Spinal cord (tissue), 10 donors: ENCODE measurements around the gene TUBA1C. TPM values are rescaled to one million over a fixed set of nuclear protein-coding genes. Genes with fewer than 3 reads are reported as not detected.
A peak's percentile ranks its signal among the peaks of the same experiment; 100 is the strongest.

Experiments
- DNase-seq, 6 donors: peaks; one replicate each; pipeline versions ENCODE4 v3.0.0 to v3.0.0-alpha.2; 2013 to 2015; ENCODE audit warnings: low spot score in 6 of 6, low read depth in 4 of 6
- H3K27ac ChIP-seq: one replicate; pipeline ENCODE4 v1.5.1; 2013; ENCODE audit warnings: low read depth, low read length, control low read depth
- H3K27me3 ChIP-seq: one replicate; pipeline ENCODE4 v1.6.1; 2013; ENCODE audit warnings: low read length; ENCODE audit not compliant: control insufficient read depth, insufficient read depth
- H3K36me3 ChIP-seq: one replicate; pipeline ENCODE4 v1.6.1; 2013; ENCODE audit warnings: low read length; ENCODE audit not compliant: control insufficient read depth, insufficient read depth
- H3K4me1 ChIP-seq: one replicate; pipeline ENCODE4 v1.6.1; 2013; ENCODE audit warnings: low read length; ENCODE audit not compliant: control insufficient read depth, insufficient read depth
- H3K4me3 ChIP-seq: one replicate; pipeline ENCODE4 v1.5.1; 2013; ENCODE audit warnings: low read depth, low read length, control low read depth
- H3K9me3 ChIP-seq: one replicate; pipeline ENCODE4 v1.6.1; 2013; ENCODE audit warnings: low read length; ENCODE audit not compliant: control insufficient read depth, insufficient read depth
- WGBS: methylation state at CpG from one replicate; pipeline ENCODE4 v1.1.5; 2013; ENCODE audit warnings: missing lambda C conversion rate; ENCODE audit not compliant: insufficient coverage; 5-methylcytosine and 5-hydroxymethylcytosine counted together
- long read RNA-seq, 4 donors: transcript quantifications; one replicate each; lab custom pipeline, GENCODE V29; 2026
- polyA plus RNA-seq, 2 donors: library from polyadenylated mRNA; unstranded; fragments of 120-200 nt; gene quantifications; one replicate each; pipeline ENCODE4 v1.2.1, GENCODE V29; 2013; ENCODE audit not compliant: insufficient read length in 2 of 2
- total RNA-seq, 2 donors: library from RNA; depleted of rRNA in 1 of 2; stranded (reverse); fragments of 120-200 nt in 1 of 2; fragments of >200 nt in 1 of 2; gene quantifications; one replicate each; pipeline versions ENCODE4 v1.2.3 to v1.2.4, GENCODE V29; 2013 to 2014
- donor health status: healthy.

TUBA1C gene
- total RNA-seq (10 to 100 TPM; 30.4 to 68.8 TPM), polyA plus RNA-seq (10 to 100 TPM; 42.5 to 52.3 TPM)
- long read RNA-seq, donor 1, transcript TUBA1C-201 (4 exons, 3,001 nt) = major isoform, 10 of 1,603 reads
- long read RNA-seq, donor 1, partial matches to known transcripts = 551 of 1,603 reads
- long read RNA-seq, donor 1, other reads (novel, unspliced or antisense) = 1,041 of 1,603 reads
- long read RNA-seq, donor 2, transcript TUBA1C-201 (4 exons, 3,001 nt) = major isoform, 5 of 575 reads
- long read RNA-seq, donor 2, partial matches to known transcripts = 169 of 575 reads
- long read RNA-seq, donor 2, other reads (novel, unspliced or antisense) = 401 of 575 reads
- long read RNA-seq, donor 3, partial matches to known transcripts = 2,388 of 3,071 reads
- long read RNA-seq, donor 3, other reads (novel, unspliced or antisense) = 680 of 3,071 reads
- long read RNA-seq, donor 4, transcript TUBA1C-201 (4 exons, 3,001 nt) = major isoform, 77 of 2,844 reads
- long read RNA-seq, donor 4, partial matches to known transcripts = 982 of 2,844 reads
- long read RNA-seq, donor 4, other reads (novel, unspliced or antisense) = 1,783 of 2,844 reads

- H3K4me3 ChIP-seq = peak within 1 kb of the TSS; percentile 81
- 6% methylated on average over 51 of the region's 61 CpGs for WGBS
- peak in 5 of 6 donors; percentile 26 to 86 (median 32) for DNase-seq
- H3K9me3 ChIP-seq = no peaks in the 10 kb centered on the region
- H3K27me3 ChIP-seq = peaks cover 15% of the 10 kb centered on the region
- peaks cover 12% of the 10 kb centered on the region for H3K4me1 ChIP-seq
- H3K36me3 ChIP-seq = peaks cover 4% of the 10 kb centered on the region
- H3K27ac ChIP-seq = peak within 1 kb of the TSS; percentile 79
Measured at GRCh38 chr12:49264873-49265792, at the start of gene TUBA1C. Gene TUBA1C (plus strand): TSS chr12:49265082. CDS start chr12:49265182, 100 bp downstream.

GRCh38 chr12:49219417-49220026 is 45.4 kb upstream of the TUBA1C start:
- no peak for DNase-seq
- Histone ChIP-seq H3K27me3 (no peaks in the 10 kb centered on the region), H3K27ac (no peak overlapping the region), H3K4me3 (no peak overlapping the region), H3K36me3 (no peaks in the 10 kb centered on the region), H3K4me1 (peaks cover 19% of the 10 kb centered on the region), H3K9me3 (no peaks in the 10 kb centered on the region)
- WGBS = 82% methylated on average over 4 of the region's 11 CpGs

GRCh38 chr12:49220972-49221371 is 43.9 kb upstream of the TUBA1C start:
- H3K4me3 ChIP-seq = no peak overlapping the region
- no peaks in the 10 kb centered on the region for H3K27me3 ChIP-seq
- H3K27ac ChIP-seq = no peak overlapping the region
- no peak for DNase-seq
- no CpG with 5 or more reads among the region's 4 CpGs for WGBS
- no peaks in the 10 kb centered on the region for H3K9me3 ChIP-seq
- H3K36me3 ChIP-seq = no peaks in the 10 kb centered on the region
- peaks cover 6% of the 10 kb centered on the region for H3K4me1 ChIP-seq

- H3K27ac ChIP-seq = peak overlapping the region; percentile 71
- no peaks in the 10 kb centered on the region for H3K27me3 ChIP-seq
- no peak for DNase-seq
- peaks cover 10% of the 10 kb centered on the region for H3K4me1 ChIP-seq
- no CpG with 5 or more reads among the region's 1 CpG for WGBS
- no peaks in the 10 kb centered on the region for H3K36me3 ChIP-seq
- no peak overlapping the region for H3K4me3 ChIP-seq
- no peaks in the 10 kb centered on the region for H3K9me3 ChIP-seq
Measured at GRCh38 chr12:49223122-49223521, 41.8 kb upstream of the TUBA1C start.

GRCh38 chr12:49223590-49224369 is 41.1 kb upstream of the TUBA1C start:
- no peaks in the 10 kb centered on the region for H3K9me3 ChIP-seq
- H3K36me3 ChIP-seq = no peaks in the 10 kb centered on the region
- 100% methylated on average over 1 of the region's 3 CpGs for WGBS
- no peak overlapping the region for H3K4me3 ChIP-seq
- no peaks in the 10 kb centered on the region for H3K27me3 ChIP-seq
- no peak for DNase-seq
- peaks cover 10% of the 10 kb centered on the region for H3K4me1 ChIP-seq
- H3K27ac ChIP-seq = no peak overlapping the region

- Histone ChIP-seq H3K27ac (no peak overlapping the region), H3K4me1 (peaks cover 10% of the 10 kb centered on the region), H3K9me3 (no peaks in the 10 kb centered on the region), H3K27me3 (no peaks in the 10 kb centered on the region), H3K4me3 (no peak overlapping the region), H3K36me3 (no peaks in the 10 kb centered on the region)
- no peak for DNase-seq
- 82% methylated on average over 3 of the region's 7 CpGs for WGBS
Measured at GRCh38 chr12:49225576-49226166, 39.2 kb upstream of the TUBA1C start.

GRCh38 chr12:49227713-49228112 is 37.2 kb upstream of the TUBA1C start:
- Histone ChIP-seq H3K27me3 (no peaks in the 10 kb centered on the region), H3K27ac (no peak overlapping the region), H3K36me3 (no peaks in the 10 kb centered on the region), H3K4me3 (no peak overlapping the region), H3K9me3 (no peaks in the 10 kb centered on the region), H3K4me1 (peaks cover 19% of the 10 kb centered on the region)
- WGBS = no CpG with 5 or more reads among the region's 3 CpGs
- DNase-seq = peak in 2 of 6 donors; percentile 71 to 75

GRCh38 chr12:49228653-49229052 is 36.2 kb upstream of the TUBA1C start:
- Histone ChIP-seq H3K4me1 (peaks cover 26% of the 10 kb centered on the region), H3K9me3 (no peaks in the 10 kb centered on the region), H3K36me3 (no peaks in the 10 kb centered on the region), H3K4me3 (no peak overlapping the region), H3K27ac (no peak overlapping the region), H3K27me3 (no peaks in the 10 kb centered on the region)
- 60% methylated on average over 1 of the region's 3 CpGs for WGBS
- no peak for DNase-seq
